ENCODE measurements around the gene GJA4. TPM values are rescaled to one million over a fixed set of nuclear protein-coding genes. Genes with fewer than 3 reads are reported as not detected.

The GJA4 gene
- total RNA-seq, 3 donors from 2014 or later (not counting 1 experiment from before 2014, with no cell fraction given) = not detected

DNA sequence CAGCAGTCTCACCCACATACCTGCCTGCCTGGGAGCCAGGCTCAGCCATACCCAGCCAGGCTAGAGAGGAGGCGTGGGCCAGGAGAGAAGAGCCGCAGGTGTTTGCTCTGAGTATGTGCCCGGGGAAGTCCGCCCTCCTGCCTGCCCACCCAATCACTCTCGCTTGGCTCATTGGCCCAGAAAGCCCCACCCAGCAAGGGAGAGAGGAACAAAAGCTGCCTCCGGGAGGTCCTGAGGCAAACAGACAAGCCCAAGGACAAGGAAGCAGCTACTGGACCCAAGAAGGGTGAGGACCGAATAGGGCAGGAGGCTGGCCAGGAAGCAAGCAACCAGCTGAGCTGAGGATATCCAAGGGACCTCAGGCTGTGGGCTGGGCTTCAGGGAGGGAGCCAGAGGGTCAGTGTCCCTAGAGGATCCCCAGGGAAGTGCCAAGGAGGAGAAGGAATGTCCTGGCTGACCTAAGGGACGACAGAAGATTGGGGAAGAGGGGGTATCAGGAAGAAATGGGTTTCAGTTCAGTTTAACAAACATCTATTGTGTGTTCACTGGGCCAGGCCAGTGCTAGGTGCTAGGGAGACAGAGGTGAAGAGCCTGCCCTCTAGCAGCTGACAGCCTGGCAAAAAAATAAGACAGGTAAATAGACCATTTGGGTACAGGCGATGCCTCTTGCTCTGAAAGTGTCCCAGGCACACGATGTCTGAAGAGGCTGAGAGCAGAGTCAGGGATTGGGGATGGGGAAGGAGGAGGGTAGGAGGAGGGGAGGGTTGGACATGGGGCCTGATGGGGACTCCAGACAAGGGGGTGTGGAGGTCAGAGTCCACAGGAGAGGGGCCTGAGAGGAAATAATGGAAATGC is 33.1 kb upstream of the GJA4 start, which contains the start of gene GJB4:
Gene GJB4 (plus strand): TSS at position 238 of the 855 bp plus-strand sequence. CDS start 1,515 bp downstream, outside the sequence.
- Histone ChIP-seq H3K4me1 (ENCODE audit: control insufficient read depth, insufficient read depth, low read length) (no peaks in the 10 kb centered on the region), H3K27ac (ENCODE audit: low read length) (no peak within 1 kb of the TSS), H3K9me3 (ENCODE audit: control insufficient read depth, insufficient read depth, low read length) (no peaks in the 10 kb centered on the region), H3K27me3 (ENCODE audit: control insufficient read depth, insufficient read depth, low read length) (no peaks in the 10 kb centered on the region), H3K4me3 (ENCODE audit: low read length) (no peak within 1 kb of the TSS), H3K36me3 (ENCODE audit: control insufficient read depth, insufficient read depth, low read length) (no peaks in the 10 kb centered on the region)
- TF ChIP-seq, protein P1, sequence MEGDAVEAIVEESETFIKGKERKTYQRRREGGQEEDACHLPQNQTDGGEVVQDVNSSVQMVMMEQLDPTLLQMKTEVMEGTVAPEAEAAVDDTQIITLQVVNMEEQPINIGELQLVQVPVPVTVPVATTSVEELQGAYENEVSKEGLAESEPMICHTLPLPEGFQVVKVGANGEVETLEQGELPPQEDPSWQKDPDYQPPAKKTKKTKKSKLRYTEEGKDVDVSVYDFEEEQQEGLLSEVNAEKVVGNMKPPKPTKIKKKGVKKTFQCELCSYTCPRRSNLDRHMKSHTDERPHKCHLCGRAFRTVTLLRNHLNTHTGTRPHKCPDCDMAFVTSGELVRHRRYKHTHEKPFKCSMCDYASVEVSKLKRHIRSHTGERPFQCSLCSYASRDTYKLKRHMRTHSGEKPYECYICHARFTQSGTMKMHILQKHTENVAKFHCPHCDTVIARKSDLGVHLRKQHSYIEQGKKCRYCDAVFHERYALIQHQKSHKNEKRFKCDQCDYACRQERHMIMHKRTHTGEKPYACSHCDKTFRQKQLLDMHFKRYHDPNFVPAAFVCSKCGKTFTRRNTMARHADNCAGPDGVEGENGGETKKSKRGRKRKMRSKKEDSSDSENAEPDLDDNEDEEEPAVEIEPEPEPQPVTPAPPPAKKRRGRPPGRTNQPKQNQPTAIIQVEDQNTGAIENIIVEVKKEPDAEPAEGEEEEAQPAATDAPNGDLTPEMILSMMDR (IDR thresholded peaks at IDR 0.05) = no peak
- peaks cover 0 to 6% of the 10 kb centered on the region in 2 donors for H3K4me1 Mint-ChIP-seq
- ATAC-seq (no peak), DNase-seq (no peak)
- no peak within 1 kb of the TSS for H3K4me3 Mint-ChIP-seq
- WGBS (ENCODE audit: insufficient coverage) = 79% methylated on average over 10 of the region's 10 CpGs
- H3K36me3 Mint-ChIP-seq = no peaks in the 10 kb centered on the region
- H3K27ac Mint-ChIP-seq = no peak within 1 kb of the TSS
- peaks cover 9 to 15% of the 10 kb centered on the region in 2 donors for H3K27me3 Mint-ChIP-seq (ENCODE audit: low read depth in 2 of 2)
- H3K9me3 Mint-ChIP-seq = no peaks in the 10 kb centered on the region
- intact Hi-C loops (cut with micrococcal nuclease) = no loop called here

DNA sequence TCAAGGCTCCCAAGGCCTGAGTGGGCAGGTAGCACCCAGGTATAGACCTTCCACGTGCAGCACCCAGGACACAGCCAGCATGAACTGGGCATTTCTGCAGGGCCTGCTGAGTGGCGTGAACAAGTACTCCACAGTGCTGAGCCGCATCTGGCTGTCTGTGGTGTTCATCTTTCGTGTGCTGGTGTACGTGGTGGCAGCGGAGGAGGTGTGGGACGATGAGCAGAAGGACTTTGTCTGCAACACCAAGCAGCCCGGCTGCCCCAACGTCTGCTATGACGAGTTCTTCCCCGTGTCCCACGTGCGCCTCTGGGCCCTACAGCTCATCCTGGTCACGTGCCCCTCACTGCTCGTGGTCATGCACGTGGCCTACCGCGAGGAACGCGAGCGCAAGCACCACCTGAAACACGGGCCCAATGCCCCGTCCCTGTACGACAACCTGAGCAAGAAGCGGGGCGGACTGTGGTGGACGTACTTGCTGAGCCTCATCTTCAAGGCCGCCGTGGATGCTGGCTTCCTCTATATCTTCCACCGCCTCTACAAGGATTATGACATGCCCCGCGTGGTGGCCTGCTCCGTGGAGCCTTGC is 31.5 kb upstream of the GJA4 start:
- H3K4me3 Mint-ChIP-seq = no peak overlapping the region
- no peaks in the 10 kb centered on the region for H3K36me3 Mint-ChIP-seq
- TF ChIP-seq, protein P1 (IDR thresholded peaks at IDR 0.05) = no peak
- no peak overlapping the region for H3K27ac Mint-ChIP-seq
- no peaks in the 10 kb centered on the region for H3K27me3 ChIP-seq (ENCODE audit: control insufficient read depth, insufficient read depth, low read length)
- H3K4me1 ChIP-seq (ENCODE audit: control insufficient read depth, insufficient read depth, low read length) = no peaks in the 10 kb centered on the region
- no peaks in the 10 kb centered on the region for H3K36me3 ChIP-seq (ENCODE audit: control insufficient read depth, insufficient read depth, low read length)
- DNase-seq = no peak
- no peaks in the 10 kb centered on the region for H3K9me3 Mint-ChIP-seq
- ATAC-seq = no peak
- no peak overlapping the region for H3K4me3 ChIP-seq (ENCODE audit: low read length)
- peaks cover 0 to 6% of the 10 kb centered on the region in 2 donors for H3K4me1 Mint-ChIP-seq
- no peak overlapping the region for H3K27ac ChIP-seq (ENCODE audit: low read length)
- peaks cover 9 to 15% of the 10 kb centered on the region in 2 donors for H3K27me3 Mint-ChIP-seq (ENCODE audit: low read depth in 2 of 2)
- intact Hi-C loops (cut with micrococcal nuclease) = no loop called here
- no peaks in the 10 kb centered on the region for H3K9me3 ChIP-seq (ENCODE audit: control insufficient read depth, insufficient read depth, low read length)
- WGBS (ENCODE audit: insufficient coverage) = 92% methylated on average over 33 of the region's 33 CpGs

DNA sequence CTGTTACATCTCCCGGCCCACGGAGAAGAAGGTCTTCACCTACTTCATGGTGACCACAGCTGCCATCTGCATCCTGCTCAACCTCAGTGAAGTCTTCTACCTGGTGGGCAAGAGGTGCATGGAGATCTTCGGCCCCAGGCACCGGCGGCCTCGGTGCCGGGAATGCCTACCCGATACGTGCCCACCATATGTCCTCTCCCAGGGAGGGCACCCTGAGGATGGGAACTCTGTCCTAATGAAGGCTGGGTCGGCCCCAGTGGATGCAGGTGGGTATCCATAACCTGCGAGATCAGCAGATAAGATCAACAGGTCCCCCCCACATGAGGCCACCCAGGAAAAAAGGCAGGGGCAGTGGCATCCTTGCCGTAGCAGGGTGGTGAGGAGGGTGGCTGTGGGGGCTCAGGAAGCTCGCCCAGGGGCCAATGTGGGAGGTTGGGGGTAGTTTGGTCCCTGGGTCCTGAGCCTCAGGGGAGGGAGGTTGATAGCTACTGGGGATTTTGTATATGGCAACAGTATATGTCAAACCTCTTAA is 31.0 kb upstream of the GJA4 start:
- ATAC-seq (no peak), DNase-seq (no peak)
- peaks cover 0 to 6% of the 10 kb centered on the region in 2 donors for H3K4me1 Mint-ChIP-seq
- no peak overlapping the region for H3K27ac ChIP-seq (ENCODE audit: low read length)
- WGBS (ENCODE audit: insufficient coverage) = 90% methylated on average over 13 of the region's 13 CpGs
- H3K4me1 ChIP-seq (ENCODE audit: control insufficient read depth, insufficient read depth, low read length) = no peaks in the 10 kb centered on the region
- intact Hi-C loops (cut with micrococcal nuclease) = no loop called here
- TF ChIP-seq, protein P1 (IDR thresholded peaks at IDR 0.05) = no peak
- H3K9me3 ChIP-seq (ENCODE audit: control insufficient read depth, insufficient read depth, low read length) = no peaks in the 10 kb centered on the region
- no peaks in the 10 kb centered on the region for H3K36me3 ChIP-seq (ENCODE audit: control insufficient read depth, insufficient read depth, low read length)
- H3K36me3 Mint-ChIP-seq = no peaks in the 10 kb centered on the region
- no peak overlapping the region for H3K27ac Mint-ChIP-seq
- no peaks in the 10 kb centered on the region for H3K27me3 ChIP-seq (ENCODE audit: control insufficient read depth, insufficient read depth, low read length)
- H3K27me3 Mint-ChIP-seq (ENCODE audit: low read depth in 2 of 2) = peaks cover 9 to 15% of the 10 kb centered on the region in 2 donors
- no peak overlapping the region for H3K4me3 Mint-ChIP-seq
- no peaks in the 10 kb centered on the region for H3K9me3 Mint-ChIP-seq
- no peak overlapping the region for H3K4me3 ChIP-seq (ENCODE audit: low read length)
